Non-pigmented ciliary epithelial cell (primary cell): ENCODE data around the gene GGT1.
"Not testable (repeated sequence)": the region's sequence is repeated elsewhere in the genome, so short reads cannot be mapped to it uniquely, and the experiment has no call there.

Source experiments
- DNase-seq: peaks from one replicate; pipeline ENCODE4 v3.0.0-alpha.2; 2010; ENCODE audit warnings: low read depth

GGT1 gene

DNA sequence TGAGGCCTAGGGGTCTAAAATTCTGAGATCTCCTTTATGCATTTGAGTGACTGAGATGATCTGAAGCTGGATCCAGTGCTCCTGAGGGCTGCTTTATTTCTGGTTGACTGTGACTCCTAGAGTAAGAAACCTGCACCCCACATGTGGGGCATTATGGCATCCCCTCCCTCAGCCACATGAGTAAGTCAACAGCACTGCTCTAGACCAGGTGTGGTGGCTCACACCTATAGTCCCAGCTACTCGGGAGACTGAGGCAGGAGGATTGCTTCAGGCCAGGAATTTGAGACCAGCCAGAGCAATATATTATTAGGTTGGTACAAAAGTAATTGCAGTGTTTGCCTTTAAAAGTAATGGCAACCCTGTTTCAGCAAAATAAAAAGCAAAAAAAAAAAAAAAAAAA, 39.3 kb downstream of the GGT1 start:
- not testable (repeated sequence) for DNase-seq

DNA sequence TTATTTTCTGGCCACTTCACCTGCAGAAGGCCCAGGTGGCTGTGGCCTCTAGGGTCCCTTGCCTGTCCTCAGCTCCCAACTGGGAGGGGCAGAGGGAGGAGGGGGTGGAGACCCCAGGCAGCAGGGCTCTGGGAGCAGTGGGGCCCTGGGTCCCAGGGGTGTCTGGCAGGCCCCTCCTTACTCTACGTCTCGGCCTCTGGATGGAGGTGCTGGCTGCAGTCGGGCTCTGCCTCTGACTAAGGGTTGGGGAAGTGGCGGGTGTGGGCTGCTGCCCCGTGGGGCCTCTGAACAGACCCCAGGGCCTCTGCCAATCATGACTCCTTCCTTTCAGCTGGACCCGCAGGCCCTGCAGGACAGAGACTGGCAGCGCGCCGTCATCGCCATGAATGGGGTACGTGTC, 41.4 kb downstream of the GGT1 start:
- DNase-seq, result not testable (repeated sequence)

DNA sequence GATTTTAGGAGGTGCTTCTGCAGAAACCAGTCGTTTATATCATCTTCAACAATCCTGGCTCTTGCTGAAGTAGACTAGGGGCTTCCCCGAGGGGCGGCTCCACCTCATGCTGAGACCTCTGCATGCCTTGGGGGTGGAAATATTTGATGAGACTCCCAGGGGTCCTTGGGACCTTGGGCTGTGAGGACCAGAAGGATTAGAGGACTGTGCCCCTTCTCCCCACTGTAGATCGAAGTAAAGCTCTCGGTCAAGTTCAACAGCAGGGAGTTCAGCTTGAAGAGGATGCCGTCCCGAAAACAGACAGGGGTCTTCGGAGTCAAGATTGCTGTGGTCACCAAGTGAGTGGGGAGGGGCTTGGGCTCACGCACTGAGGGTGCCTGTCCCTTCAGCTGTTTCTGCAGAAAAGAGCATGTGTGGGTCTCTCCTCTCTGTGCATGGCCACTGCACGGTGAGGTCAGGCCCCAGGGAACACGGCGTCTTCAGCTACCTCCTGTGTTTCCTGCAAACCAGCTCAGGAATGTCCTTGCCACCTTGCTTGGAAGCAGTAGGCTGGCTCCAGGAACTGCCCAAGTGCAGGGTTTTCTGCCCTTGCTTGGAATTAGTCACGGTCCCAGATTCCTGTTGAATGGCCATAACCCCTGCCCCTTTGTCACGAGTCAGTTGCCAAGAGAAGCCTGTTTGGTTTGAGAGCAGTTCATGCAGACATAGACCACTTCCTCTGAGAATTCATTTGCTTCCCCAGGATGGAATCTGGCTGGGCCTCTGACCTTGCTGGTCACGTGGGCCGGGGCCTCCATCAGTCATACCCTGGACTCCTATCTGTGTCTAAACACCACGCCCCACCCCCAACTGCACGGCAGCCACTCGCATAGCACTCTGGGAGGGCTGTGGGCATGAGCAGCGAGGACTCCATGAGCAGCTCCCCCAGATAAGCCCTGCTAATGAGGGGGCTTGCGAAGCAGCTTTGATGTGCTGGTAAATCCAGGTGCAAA, 42.7 kb downstream of the GGT1 start:
- not testable (repeated sequence) for DNase-seq

DNA sequence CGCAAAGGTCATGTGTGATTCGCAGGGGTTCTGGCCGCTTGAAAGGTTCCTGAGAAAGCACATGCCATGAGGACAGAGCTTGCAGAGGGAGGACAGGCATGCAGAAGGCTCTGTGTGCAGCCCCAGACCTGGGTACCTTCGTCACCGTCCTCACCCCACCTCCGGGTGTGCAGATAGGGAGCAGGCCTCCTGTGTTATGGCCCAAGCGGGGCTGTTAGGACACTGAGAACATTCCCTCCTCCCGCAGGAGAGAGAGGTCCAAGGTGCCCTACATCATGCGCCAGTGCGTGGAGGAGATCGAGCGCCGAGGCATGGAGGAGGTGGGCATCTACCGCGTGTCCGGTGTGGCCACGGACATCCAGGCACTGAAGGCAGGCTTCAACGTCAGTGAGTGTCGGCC, 43.8 kb downstream of the GGT1 start:
- DNase-seq, result not testable (repeated sequence)

DNA sequence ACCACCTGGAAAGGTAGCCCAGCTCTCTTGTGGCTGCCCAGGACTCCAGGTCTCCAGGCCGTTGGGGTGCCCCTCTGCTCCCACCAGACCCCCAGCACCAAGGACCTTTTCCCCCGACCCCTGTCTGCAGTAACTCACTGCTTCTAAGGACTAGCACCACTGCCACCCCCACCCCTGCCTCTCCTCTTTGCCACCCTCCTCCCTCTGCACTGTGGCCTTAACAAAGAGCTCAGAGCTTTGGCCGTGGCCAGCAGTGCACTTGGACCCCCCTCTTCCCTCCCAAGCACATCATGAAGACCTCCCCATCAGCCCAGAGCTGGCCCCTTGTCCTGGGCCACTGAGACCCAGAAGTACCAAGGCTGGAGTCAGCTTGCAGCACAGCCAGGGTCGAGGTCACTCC, 46.4 kb downstream of the GGT1 start:
- DNase-seq, result not testable (repeated sequence)

DNA sequence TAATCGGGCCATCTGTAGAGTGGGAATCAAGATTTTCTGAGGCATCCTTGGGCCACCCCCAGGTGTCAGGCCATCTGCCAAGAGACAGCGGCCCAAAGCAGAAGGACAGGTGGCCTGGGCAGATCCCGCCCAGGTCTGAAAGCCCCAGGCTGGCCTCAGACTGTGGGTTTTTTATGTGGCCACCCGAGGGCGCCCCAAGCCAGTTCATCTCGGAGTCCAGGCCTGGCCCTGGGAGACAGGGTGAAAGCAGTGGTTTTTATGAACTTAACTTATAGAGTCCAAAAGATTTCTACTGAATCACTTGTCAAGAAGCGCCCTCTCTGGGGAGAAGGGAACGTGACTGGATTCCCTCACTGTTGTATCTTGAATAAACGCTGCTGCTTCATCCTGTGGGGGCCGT, 47.9 kb downstream of the GGT1 start:
- not testable (repeated sequence) for DNase-seq

DNA sequence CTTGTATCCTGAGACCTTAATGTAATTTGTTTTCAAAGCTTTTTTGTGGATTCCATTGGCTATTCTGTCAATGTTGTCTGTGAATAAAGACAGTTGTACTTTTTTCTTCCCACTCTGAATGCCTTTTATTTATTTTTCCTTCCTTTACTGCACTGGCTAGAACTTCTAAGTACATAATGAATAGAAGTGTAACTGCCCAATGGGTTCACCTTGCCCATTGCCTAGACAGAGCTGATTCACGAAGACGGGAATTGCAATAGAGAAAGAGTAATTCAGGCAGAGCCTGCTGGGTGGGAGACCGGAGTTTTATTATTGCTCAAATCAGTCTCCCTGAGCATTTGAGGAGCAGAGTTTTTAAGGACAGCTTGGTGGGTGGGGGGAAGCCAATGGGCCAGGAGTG, 62.4 kb downstream of the GGT1 start:
- not testable (repeated sequence) for DNase-seq

DNA sequence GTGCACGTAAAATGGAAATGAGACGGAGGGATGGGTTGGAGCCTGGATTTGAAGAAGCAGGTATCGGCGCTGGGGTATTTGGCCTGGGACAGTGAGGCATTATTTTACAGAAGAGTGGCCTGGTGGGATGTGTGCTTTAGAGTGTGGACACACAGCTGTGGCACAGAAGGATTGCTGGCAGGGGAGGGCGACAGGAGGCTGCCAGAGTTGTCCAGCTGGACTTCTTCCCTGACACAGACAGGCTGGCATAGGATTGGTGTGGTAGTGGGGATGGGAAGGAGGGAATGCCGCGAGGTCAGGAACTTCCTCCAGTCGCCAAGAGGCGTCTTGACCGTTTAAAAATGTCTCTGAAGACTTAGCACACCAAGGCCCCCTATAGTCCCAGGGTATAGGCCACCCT, 64.9 kb downstream of the GGT1 start:
- DNase-seq, result not testable (repeated sequence)

DNA sequence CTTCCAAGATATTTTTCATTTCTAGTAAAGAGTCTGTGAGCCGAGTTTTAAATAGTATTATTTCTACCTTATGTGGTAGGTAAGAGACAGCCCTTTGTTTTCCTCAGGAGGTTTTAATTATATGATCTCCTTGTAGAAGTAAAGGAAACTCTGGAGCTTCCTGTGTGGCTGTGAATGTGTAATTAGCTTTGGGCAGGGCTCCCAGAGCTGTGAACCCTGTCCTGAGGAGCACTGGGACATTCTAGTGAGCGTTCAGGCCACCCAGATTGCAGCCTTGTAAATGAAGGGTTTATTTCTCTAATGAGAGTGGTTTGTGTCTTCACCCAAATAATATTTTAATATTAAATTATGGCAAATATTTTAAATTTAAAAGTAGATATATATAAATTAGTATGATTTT, 69.5 kb downstream of the GGT1 start:
- not testable (repeated sequence) for DNase-seq
